Vagina (tissue), 2 donors: Measurements from ENCODE around the gene VSTM1. TPM values are rescaled to one million over a fixed set of nuclear protein-coding genes. Genes with fewer than 3 reads are reported as not detected.

Experiments
- DNase-seq, 2 donors: peaks; one replicate each; pipeline ENCODE4 v3.0.0-alpha.2; 2017; ENCODE audit errors: extremely low spot score in 2 of 2
- H3K27ac ChIP-seq: fragments of 200-600 bp; sonication (generic); one replicate; pipeline ENCODE4 v1.5.1; 2019
- H3K27me3 ChIP-seq: fragments of 200-600 bp; sonication (generic); one replicate; pipeline ENCODE4 v1.5.1; 2019
- H3K36me3 ChIP-seq, 2 donors: fragments of 200-600 bp; sonication (generic); one replicate each; pipeline ENCODE4 v1.5.1; 2017 to 2019
- H3K4me1 ChIP-seq: fragments of 200-600 bp; sonication (generic); one replicate; pipeline ENCODE4 v1.5.1; 2019
- H3K4me3 ChIP-seq, 2 donors: fragments of 200-600 bp; sonication (generic); 1 replicate in 1 of 2; 2 replicates in 1 of 2; pipeline ENCODE4 v1.5.1; 2016 to 2019
- H3K9me3 ChIP-seq: fragments of 200-600 bp; sonication (generic); one replicate; pipeline ENCODE4 v1.5.1; 2019
- POLR2A ChIP-seq, 2 donors: fragments of 450-650 bp; IDR thresholded peaks; one replicate each; pipeline ENCODE4 v1.6.1; 2017; ENCODE audit warnings: antibody characterized with exemption in 2 of 2, mild to moderate bottlenecking in 2 of 2, moderate library complexity in 2 of 2
- POLR2AphosphoS5 ChIP-seq, 2 donors: sonication (generic); formaldehyde crosslinking; IDR thresholded peaks; one replicate each; pipeline ENCODE4 v1.9.0; 2017; ENCODE audit warnings: antibody characterized with exemption in 2 of 2, mild to moderate bottlenecking in 2 of 2, low read depth in 1 of 2; ENCODE audit not compliant: insufficient read depth in 1 of 2
- intact Hi-C: fragments of 100-400 bp; cut with DNase I; formaldehyde crosslinking; loops from one replicate; pipeline ENCODE4 v1.15.1; 2023
- total RNA-seq: library from RNA; depleted of rRNA; stranded (reverse); fragments of >200 nt; gene quantifications from one replicate; pipeline ENCODE4 v1.2.3, GENCODE V29; 2016
- TF ChIP-seq, protein P1 (sequence below), 3 experiments: fragments of 450-650 bp in 2 of 3; fragments of 200-600 bp in 1 of 3; sonication (generic) in 1 of 3; IDR thresholded peaks; one replicate each; pipeline ENCODE4 v1.5.1; 2017 to 2019; ENCODE audit warnings: antibody characterized with exemption in 3 of 3, mild to moderate bottlenecking in 2 of 3, moderate library complexity in 2 of 3

VSTM1 gene
- total RNA-seq, 1 donor from 2014 or later, result not detected

DNA sequence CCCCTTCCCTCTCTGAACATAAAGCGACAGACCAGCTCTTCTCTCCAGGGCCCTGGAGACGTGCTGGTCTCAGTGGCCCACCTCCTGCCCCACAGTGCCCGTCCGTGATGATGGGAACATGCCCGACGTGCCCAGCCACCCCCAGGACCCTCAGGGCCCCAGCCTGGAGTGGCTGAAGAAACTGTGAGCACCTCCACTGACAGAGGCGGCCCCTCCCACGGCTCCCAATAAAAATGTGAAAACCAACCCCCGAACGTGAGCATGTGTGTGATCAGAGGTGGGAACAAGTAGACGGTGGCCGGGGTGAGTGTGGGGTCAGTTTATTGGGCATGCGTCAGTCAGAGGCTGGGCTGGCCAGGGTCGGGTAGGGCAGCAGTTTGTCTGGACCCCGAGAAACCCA is 43.0 kb upstream of the VSTM1 start:
- H3K27ac ChIP-seq, result no peak overlapping the region
- H3K4me1 ChIP-seq, result peaks cover 20% of the 10 kb centered on the region
- intact Hi-C loops, result no loop called here
- peaks cover 0 to 42% of the 10 kb centered on the region in 2 donors for H3K36me3 ChIP-seq
- H3K9me3 ChIP-seq, result no peaks in the 10 kb centered on the region
- no peaks in the 10 kb centered on the region for H3K27me3 ChIP-seq
- TF ChIP-seq POLR2AphosphoS5 (IDR thresholded peaks at IDR 0.05; ENCODE audit: insufficient read depth in 1 of 2, low read depth in 1 of 2) (no peak), POLR2A (IDR thresholded peaks at IDR 0.05) (no peak)
- TF ChIP-seq, protein P1, sequence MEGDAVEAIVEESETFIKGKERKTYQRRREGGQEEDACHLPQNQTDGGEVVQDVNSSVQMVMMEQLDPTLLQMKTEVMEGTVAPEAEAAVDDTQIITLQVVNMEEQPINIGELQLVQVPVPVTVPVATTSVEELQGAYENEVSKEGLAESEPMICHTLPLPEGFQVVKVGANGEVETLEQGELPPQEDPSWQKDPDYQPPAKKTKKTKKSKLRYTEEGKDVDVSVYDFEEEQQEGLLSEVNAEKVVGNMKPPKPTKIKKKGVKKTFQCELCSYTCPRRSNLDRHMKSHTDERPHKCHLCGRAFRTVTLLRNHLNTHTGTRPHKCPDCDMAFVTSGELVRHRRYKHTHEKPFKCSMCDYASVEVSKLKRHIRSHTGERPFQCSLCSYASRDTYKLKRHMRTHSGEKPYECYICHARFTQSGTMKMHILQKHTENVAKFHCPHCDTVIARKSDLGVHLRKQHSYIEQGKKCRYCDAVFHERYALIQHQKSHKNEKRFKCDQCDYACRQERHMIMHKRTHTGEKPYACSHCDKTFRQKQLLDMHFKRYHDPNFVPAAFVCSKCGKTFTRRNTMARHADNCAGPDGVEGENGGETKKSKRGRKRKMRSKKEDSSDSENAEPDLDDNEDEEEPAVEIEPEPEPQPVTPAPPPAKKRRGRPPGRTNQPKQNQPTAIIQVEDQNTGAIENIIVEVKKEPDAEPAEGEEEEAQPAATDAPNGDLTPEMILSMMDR (IDR thresholded peaks at IDR 0.05), result no peak
- DNase-seq, result no peak
- H3K4me3 ChIP-seq, result no peak overlapping the region

DNA sequence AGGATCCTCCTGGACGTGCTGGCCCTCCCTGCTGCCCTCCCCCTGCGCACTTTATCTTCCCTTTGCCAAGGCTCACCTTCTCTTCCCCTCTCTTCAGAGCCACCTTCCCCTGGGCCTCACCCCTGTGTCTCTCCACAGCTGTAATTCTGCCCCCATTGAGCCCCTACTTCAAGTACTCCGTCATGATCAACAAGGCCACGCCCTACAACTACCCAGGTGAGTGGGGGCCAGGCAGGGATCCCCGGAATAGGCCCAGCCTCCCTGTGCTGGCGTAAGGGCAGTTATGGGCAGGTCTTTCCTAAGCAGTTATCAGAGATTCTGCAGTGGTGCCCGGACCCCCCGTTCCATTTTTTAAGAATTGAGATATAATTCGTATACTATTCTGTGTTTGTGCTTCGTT is 42.1 kb upstream of the VSTM1 start:
- intact Hi-C loops, result no loop called here
- Histone ChIP-seq H3K4me1 (peaks cover 20% of the 10 kb centered on the region), H3K9me3 (no peaks in the 10 kb centered on the region), H3K27me3 (no peaks in the 10 kb centered on the region), H3K36me3 (peaks cover 0 to 42% of the 10 kb centered on the region in 2 donors), H3K4me3 (no peak overlapping the region), H3K27ac (no peak overlapping the region)
- DNase-seq, result no peak
- TF ChIP-seq, protein P1 (IDR thresholded peaks at IDR 0.05), result no peak
- TF ChIP-seq POLR2A (IDR thresholded peaks at IDR 0.05) (no peak), POLR2AphosphoS5 (IDR thresholded peaks at IDR 0.05; ENCODE audit: insufficient read depth in 1 of 2, low read depth in 1 of 2) (no peak)

DNA sequence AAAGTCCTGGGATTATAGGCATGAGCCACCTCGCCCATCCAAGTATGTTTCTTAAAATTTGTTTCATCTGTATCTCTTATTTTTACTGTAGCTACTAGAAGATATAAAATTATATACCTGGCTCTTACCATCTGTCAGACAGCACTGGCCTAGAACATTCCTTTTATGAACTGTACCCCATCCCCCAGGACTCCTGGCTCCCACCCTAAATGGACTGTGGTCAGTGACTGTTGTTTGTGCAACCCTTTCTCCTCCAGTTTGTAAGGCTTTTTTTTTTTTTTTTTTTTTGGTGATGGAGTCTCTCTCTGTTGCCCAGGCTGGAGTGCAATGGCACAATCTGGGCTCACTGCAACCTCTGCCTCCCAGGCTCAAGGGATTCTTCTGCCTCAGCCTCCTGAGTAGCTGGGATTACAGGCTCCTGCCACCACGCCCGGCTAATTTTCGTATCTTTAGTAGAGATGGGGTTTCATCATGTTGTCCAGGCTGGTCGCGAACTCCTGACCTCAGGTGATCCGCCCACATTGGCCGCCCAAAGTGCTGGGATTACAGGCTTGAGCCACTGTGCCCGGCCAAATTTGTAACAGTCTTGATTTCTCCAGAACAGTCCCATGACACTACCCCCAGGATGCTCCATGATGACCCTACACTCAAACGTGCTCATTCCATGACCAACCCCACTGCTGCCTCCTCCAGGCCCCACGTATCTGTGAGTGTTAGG is 41.5 kb upstream of the VSTM1 start:
- DNase-seq, result no peak
- TF ChIP-seq POLR2AphosphoS5 (IDR thresholded peaks at IDR 0.05; ENCODE audit: insufficient read depth in 1 of 2, low read depth in 1 of 2) (no peak), POLR2A (IDR thresholded peaks at IDR 0.05) (no peak)
- TF ChIP-seq, protein P1 (IDR thresholded peaks at IDR 0.05), result no peak
- Histone ChIP-seq H3K4me3 (no peak overlapping the region), H3K36me3 (peaks cover 0 to 36% of the 10 kb centered on the region in 2 donors), H3K27ac (no peak overlapping the region), H3K27me3 (no peaks in the 10 kb centered on the region), H3K9me3 (no peaks in the 10 kb centered on the region), H3K4me1 (peaks cover 20% of the 10 kb centered on the region)
- intact Hi-C loops, result no loop called here

DNA sequence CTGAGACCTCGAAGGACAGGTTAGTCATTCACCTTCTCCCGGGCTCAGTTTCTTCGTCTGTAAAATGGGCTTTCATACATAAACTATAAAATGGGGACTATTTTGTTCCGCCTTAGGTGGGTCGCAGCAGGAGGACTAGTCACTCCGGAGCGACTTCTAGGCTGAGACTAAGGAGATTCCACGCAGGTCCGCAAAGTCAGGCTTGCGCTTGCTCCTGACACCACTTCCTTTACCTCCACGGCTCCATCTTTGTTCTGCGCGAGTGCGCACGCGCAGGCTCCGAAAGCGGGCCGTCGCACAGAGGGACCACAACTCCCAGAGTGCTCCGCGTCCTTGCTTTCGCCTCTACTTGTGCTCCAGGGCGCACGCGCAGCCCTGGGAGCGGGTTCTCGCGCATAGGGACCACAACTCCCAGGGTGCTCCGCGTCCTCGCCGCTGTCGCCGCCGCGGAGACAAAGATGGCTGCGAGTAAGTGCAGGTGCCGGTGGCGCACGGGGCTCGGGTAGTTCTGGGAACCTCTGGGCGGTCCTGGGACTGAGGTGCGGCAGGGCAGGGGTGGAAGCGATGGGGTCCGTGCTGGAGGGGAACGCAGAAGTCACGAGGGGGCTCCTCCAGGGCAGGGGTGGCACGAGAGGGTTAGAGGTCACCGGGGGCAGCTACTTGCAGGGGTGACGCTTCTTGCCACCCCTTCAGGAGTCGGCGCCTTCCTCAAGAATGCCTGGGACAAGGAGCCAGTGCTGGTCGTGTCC is 38.9 kb upstream of the VSTM1 start, which contains the start of gene NDUFA3:
TSS of gene NDUFA3 (plus strand) at position 435 of the 749 bp plus-strand sequence. CDS start at position 459, 24 bp downstream.
- TF ChIP-seq, protein P1 (IDR thresholded peaks at IDR 0.05), result no peak
- peak; percentile 86 to 100 for TF ChIP-seq POLR2AphosphoS5 (IDR thresholded peaks at IDR 0.05; ENCODE audit: insufficient read depth in 1 of 2, low read depth in 1 of 2)
- peak in 1 of 2 donors; percentile 18 for TF ChIP-seq POLR2A (IDR thresholded peaks at IDR 0.05)
- DNase-seq, result peak in 1 of 2 donors; percentile 95
- H3K4me3 ChIP-seq, result peak within 1 kb of the TSS; percentile 96 to 97
- H3K9me3 ChIP-seq, result no peaks in the 10 kb centered on the region
- peaks cover 20% of the 10 kb centered on the region for H3K4me1 ChIP-seq
- intact Hi-C loops, result no loop called here
- peaks cover 0 to 12% of the 10 kb centered on the region in 2 donors for H3K36me3 ChIP-seq
- peak within 1 kb of the TSS; percentile 66 for H3K27ac ChIP-seq
- no peaks in the 10 kb centered on the region for H3K27me3 ChIP-seq
